Measurements from ENCODE around the gene ESRRG. TPM values are rescaled to one million over a fixed set of nuclear protein-coding genes. Genes with fewer than 3 reads are reported as not detected.

Gene ESRRG
- total RNA-seq = not detected in 2 replicates

DNA sequence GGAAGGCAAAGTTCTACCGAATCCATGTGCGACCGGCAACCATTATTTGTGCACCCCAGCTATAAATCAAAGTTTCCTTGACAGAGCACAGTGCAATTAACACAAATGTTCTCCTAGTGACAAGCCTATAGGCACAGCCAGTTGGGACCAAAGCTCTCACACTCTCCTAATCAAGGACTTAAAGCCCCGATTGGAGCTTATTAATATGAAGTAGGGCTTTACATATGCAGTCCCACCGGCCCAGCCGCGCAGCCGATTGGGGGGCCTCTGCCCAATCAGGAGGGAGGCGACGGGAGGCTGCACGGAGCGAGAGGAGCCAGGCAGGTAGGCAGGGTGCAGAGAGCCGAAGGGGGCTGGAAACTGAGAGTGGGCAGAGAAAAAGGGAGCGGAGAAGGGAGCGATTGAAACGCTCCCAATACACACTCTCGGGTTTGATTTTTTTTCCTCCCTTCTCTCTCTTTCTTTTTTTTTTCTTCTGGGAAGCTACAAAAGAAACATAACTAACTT, at the start of gene ESRRG:
Gene ESRRG (minus strand): TSS at position 156 of the 507 bp plus-strand sequence. CDS start 130 bp downstream, at position 26.

Data from epithelial cell of umbilical artery (primary cell).